Mucosa of descending colon (tissue), 3 donors: ENCODE measurements around the gene GLG1. TPM values are rescaled to one million over a fixed set of nuclear protein-coding genes. Genes with fewer than 3 reads are reported as not detected.

Experiments
- ATAC-seq: fragments of 200-7000 bp; cut with Tn5 transposase; one replicate; pipeline ENCODE4 v1.9.1; 2020; ENCODE audit warnings: mild to moderate bottlenecking, moderate library complexity
- DNase-seq, 3 donors: peaks; one replicate each; pipeline ENCODE4 v3.0.0-alpha.2; 2020
- H3K36me3 ChIP-seq: fragments of 200-600 bp; one replicate; pipeline ENCODE4 v1.8.0; 2021; ENCODE audit warnings: low read depth, mild to moderate bottlenecking
- H3K4me1 ChIP-seq: fragments of 200-600 bp; one replicate; pipeline ENCODE4 v1.8.0; 2021; ENCODE audit warnings: low read depth, mild to moderate bottlenecking
- H3K4me3 ChIP-seq: fragments of 200-600 bp; one replicate; pipeline ENCODE4 v1.8.0; 2021; ENCODE audit warnings: mild to moderate bottlenecking
- H3K9me3 ChIP-seq: fragments of 200-600 bp; one replicate; pipeline ENCODE4 v1.8.0; 2021; ENCODE audit warnings: mild to moderate bottlenecking
- intact Hi-C, 2 donors: fragments of 100-400 bp; cut with DNase I in 1 of 2; cut with micrococcal nuclease in 1 of 2; formaldehyde crosslinking; loops; one replicate each; pipeline versions ENCODE4 v1.11.0 to v1.11.1; 2022; cut with DNase I, micrococcal nuclease
- total RNA-seq, 3 donors: library from RNA; stranded (reverse); fragmentation: NEBNext Ultra II Directional in 2 of 3; extraction: Animal tissue kit (Norgen Biotek cat#: 25700) in 2 of 3; gene quantifications; one replicate each; pipeline versions ENCODE4 v1.2.1 to v1.2.4, GENCODE V29; 2021 to 2023
- TF ChIP-seq, protein P1 (sequence below): fragments of 200-600 bp; IDR thresholded peaks from one replicate; pipeline ENCODE4 v1.8.0; 2022; ENCODE audit warnings: antibody characterized with exemption, mild to moderate bottlenecking
- donor health status: DM: no; HTN: no; CAD: no; lungs with moderate emphysema.
- donor health status: DM: no; HTN: no; CAD: no.
- donor health status: DM: no; HTN: yes; CAD: no.

Gene GLG1
- total RNA-seq, 3 donors from 2014 or later = 91.3 to 122 (median 99.7) TPM

DNA sequence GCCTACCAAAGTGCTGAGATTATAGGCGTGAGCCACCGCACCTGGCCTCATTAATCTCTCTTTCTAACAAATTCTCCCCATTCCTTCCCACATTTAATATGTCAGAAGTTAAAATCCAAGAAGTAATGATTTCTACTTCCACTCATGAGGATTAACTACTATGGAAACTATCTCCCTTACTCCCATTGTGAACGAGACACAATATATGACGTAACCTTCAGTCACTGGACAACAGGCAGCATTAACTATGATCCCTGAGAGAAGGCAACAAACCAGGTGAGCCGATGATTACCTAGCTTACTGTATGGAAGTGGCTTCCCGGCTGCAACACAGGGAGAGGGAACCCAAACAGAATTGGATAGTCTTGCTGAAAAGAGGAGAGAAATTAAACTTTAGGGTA, 20.0 kb downstream of the GLG1 start:
- no peak overlapping the region for H3K4me3 ChIP-seq
- peaks cover 9% of the 10 kb centered on the region for H3K4me1 ChIP-seq
- H3K36me3 ChIP-seq = no peaks in the 10 kb centered on the region
- intact Hi-C loops = no loop called here
- ATAC-seq (no peak), DNase-seq (no peak)
- H3K9me3 ChIP-seq = no peaks in the 10 kb centered on the region
- TF ChIP-seq, protein P1, sequence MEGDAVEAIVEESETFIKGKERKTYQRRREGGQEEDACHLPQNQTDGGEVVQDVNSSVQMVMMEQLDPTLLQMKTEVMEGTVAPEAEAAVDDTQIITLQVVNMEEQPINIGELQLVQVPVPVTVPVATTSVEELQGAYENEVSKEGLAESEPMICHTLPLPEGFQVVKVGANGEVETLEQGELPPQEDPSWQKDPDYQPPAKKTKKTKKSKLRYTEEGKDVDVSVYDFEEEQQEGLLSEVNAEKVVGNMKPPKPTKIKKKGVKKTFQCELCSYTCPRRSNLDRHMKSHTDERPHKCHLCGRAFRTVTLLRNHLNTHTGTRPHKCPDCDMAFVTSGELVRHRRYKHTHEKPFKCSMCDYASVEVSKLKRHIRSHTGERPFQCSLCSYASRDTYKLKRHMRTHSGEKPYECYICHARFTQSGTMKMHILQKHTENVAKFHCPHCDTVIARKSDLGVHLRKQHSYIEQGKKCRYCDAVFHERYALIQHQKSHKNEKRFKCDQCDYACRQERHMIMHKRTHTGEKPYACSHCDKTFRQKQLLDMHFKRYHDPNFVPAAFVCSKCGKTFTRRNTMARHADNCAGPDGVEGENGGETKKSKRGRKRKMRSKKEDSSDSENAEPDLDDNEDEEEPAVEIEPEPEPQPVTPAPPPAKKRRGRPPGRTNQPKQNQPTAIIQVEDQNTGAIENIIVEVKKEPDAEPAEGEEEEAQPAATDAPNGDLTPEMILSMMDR = no peak

DNA sequence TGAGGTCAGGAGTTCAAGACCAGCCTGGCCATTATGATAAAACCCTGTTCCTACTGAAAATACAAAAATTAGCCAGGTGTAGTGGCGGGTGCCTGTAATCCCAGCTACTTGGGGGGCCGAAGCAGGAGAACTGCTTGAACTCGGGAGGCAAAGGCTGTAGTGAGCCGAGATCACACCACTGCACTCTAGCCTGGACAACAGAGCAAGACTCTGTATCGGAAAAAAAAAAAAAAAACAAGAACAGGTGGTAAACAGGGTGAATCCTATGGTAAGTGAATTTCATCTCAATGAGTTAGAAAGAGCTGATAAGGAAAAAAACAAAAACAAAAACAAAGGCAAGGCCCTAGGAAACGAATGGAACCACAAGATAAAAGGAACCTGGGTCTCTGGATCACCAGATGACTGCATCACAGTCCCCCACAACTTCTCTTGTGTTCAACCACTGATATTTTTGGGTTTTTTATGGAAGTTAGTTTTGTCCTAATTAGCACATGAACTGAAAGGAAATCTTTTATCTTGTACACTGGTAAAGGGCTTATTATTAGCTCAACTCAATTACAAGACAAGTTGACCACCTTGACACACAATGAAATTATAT, 21.0 kb downstream of the GLG1 start:
- Histone ChIP-seq H3K4me1 (peaks cover 11% of the 10 kb centered on the region), H3K9me3 (no peaks in the 10 kb centered on the region), H3K4me3 (no peak overlapping the region), H3K36me3 (no peaks in the 10 kb centered on the region)
- ATAC-seq = no peak
- TF ChIP-seq, protein P1 = no peak
- intact Hi-C loops = no loop called here
- DNase-seq = no peak

DNA sequence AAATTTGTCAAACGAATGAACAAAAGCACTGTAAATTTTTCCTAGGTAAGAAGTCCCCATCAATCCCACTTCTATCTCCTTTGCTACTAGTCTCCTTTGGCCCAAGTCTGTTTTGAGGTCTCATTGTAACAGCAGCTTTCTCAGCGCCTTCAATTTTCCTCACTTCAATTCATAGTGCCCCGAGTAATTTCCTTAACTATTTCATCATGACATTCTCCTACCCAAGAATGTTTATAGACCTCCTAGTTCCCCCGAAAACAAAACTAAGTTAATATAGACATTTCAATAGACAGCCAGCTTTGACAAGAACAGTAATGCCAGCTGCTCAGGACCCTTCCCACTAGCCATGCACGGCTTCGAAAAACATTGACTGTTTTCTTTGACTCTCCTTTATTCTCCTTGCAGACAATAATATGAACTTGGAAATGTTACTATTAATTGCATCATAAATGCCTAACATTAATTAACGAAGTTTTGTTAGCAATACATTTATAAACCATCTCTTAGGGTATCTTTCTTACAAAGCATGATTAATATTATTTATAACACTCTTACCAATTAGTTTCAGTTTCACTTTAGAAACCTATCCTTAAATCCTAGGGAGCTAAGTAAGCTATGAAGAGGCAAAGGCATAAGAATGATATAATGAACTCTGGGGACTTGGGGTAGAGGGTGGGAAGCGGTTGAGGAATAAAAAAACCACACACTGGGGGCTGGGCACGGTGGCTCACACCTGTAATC, 22.8 kb downstream of the GLG1 start:
- Histone ChIP-seq H3K4me1 (peaks cover 11% of the 10 kb centered on the region), H3K4me3 (no peak overlapping the region), H3K36me3 (no peaks in the 10 kb centered on the region), H3K9me3 (no peaks in the 10 kb centered on the region)
- TF ChIP-seq, protein P1 = no peak
- DNase-seq (no peak), ATAC-seq (no peak)
- intact Hi-C loops = no loop called here

DNA sequence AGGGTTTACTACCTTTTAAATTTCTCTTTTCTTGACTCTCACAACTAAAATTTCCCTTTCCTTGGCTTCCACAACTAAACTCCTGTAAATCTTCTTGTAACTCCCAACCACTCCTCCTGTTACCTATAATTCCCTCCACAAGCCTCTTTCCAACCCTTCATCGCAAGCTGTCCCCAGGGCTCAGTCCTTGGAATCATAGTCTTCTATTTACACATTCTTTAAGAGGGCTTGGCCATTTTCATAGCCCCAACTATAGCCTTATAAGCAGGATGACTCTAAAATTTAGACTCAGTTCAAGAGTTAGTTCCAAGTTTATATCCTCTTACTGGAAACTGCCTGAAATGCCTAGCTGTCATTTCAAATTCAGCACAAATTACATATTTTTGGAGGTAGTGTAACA, 23.9 kb downstream of the GLG1 start:
- H3K4me1 ChIP-seq = peaks cover 11% of the 10 kb centered on the region
- H3K4me3 ChIP-seq = no peak overlapping the region
- intact Hi-C loops = no loop called here
- no peaks in the 10 kb centered on the region for H3K9me3 ChIP-seq
- H3K36me3 ChIP-seq = no peaks in the 10 kb centered on the region
- TF ChIP-seq, protein P1 = no peak
- ATAC-seq = peak; percentile 62
- DNase-seq = no peak

DNA sequence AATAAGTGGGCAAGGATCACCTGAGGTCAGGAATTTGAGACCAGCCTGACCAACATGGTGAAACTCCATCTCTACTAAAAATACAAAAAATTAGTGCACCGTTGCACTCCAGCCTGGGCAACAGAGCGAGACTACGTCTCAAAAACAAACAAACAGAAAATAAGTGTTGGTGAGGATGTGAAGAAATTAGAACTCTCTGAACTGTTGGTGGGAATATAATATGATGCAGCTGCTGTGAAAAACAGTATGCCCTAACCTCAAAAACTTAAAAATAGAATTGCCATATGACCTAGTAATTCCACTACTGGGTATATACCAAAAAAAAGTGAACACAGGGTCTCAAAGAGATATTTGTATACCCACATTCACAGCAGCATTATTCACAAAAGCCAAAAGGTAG, 26.1 kb downstream of the GLG1 start:
- Histone ChIP-seq H3K4me3 (no peak overlapping the region), H3K36me3 (no peaks in the 10 kb centered on the region), H3K4me1 (peaks cover 11% of the 10 kb centered on the region), H3K9me3 (no peaks in the 10 kb centered on the region)
- DNase-seq (no peak), ATAC-seq (no peak)
- TF ChIP-seq, protein P1 = no peak
- intact Hi-C loops = no loop called here
